Kidney tubule cell (primary cell): ENCODE measurements around the gene GLMN.
"Not testable (repeated sequence)": the region's sequence is repeated elsewhere in the genome, so short reads cannot be mapped to it uniquely, and the experiment has no call there.

Source experiments
- DNase-seq: peaks from one replicate; pipeline ENCODE4 v3.0.0-alpha.2; 2018; ENCODE audit warnings: low spot score

The GLMN gene

GRCh38 chr1:92298213-92298572 lies 594 bp downstream of the GLMN start:
- peak; percentile 13 for DNase-seq

GRCh38 chr1:92291372-92291999 lies 7.3 kb downstream of the GLMN start:
- peak; percentile 54 for DNase-seq

GRCh38 chr1:92281411-92281810 lies 17.4 kb downstream of the GLMN start:
- DNase-seq, result not testable (repeated sequence)

- not testable (repeated sequence) for DNase-seq
Measured at GRCh38 chr1:92279781-92280180, 19.0 kb downstream of the GLMN start.

GRCh38 chr1:92277105-92277723 lies 21.6 kb downstream of the GLMN start:
- peak; percentile 4 for DNase-seq

- DNase-seq, result no peak
Measured at GRCh38 chr1:92276082-92276481, 22.7 kb downstream of the GLMN start.

- peak; percentile 55 for DNase-seq
Measured at GRCh38 chr1:92274939-92275338, 23.8 kb downstream of the GLMN start.

GRCh38 chr1:92273039-92273438 lies 25.7 kb downstream of the GLMN start:
- DNase-seq, result no peak

- DNase-seq, result no peak
Measured at GRCh38 chr1:92262516-92262915, 36.3 kb downstream of the GLMN start.

GRCh38 chr1:92259350-92259749 lies 39.4 kb downstream of the GLMN start:
- no peak for DNase-seq

GRCh38 chr1:92254714-92255113 lies 44.1 kb downstream of the GLMN start:
- not testable (repeated sequence) for DNase-seq

GRCh38 chr1:92244376-92244775 lies 54.4 kb downstream of the GLMN start:
- no peak for DNase-seq

GRCh38 chr1:92240034-92240433 lies 58.8 kb downstream of the GLMN start:
- no peak for DNase-seq

GRCh38 chr1:92230736-92231135 lies 68.1 kb downstream of the GLMN start:
- no peak for DNase-seq

GRCh38 chr1:92228401-92228800 lies 70.4 kb downstream of the GLMN start:
- no peak for DNase-seq

GRCh38 chr1:92219028-92219427 lies 79.8 kb downstream of the GLMN start:
- DNase-seq, result no peak

GRCh38 chr1:92218559-92218958 lies 80.2 kb downstream of the GLMN start:
- no peak for DNase-seq

GRCh38 chr1:92217721-92218120 lies 81.1 kb downstream of the GLMN start, which contains the start of gene C1orf146:
Gene C1orf146, plus strand, starts transcription at chr1:92217915. Its CDS starts 13,506 bp downstream, at chr1:92231421.
- DNase-seq, result no peak

- peak; percentile 17 for DNase-seq
Measured at GRCh38 chr1:92211166-92211565, 87.6 kb downstream of the GLMN start.

GRCh38 chr1:92210701-92211100 lies 88.1 kb downstream of the GLMN start:
- DNase-seq, result peak; percentile 54

GRCh38 chr1:92203105-92203504 lies 95.7 kb downstream of the GLMN start:
- DNase-seq, result no peak

- DNase-seq, result no peak
Measured at GRCh38 chr1:92201973-92202372, 96.8 kb downstream of the GLMN start.
